ENCODE results near the gene MBD3L4. TPM values are rescaled to one million over a fixed set of nuclear protein-coding genes. Genes with fewer than 3 reads are reported as not detected.

Gene MBD3L4
- total RNA-seq, 1 donor from 2014 or later = not detected

GRCh38 chr19:7013678-7014077 lies 26.3 kb downstream of the MBD3L4 start:
- Mint-ChIP-seq H3K27ac (no peak overlapping the region), H3K9me3 (no peaks in the 10 kb centered on the region), H3K27me3 (peaks cover 4% of the 10 kb centered on the region), H3K4me3 (no peak overlapping the region), H3K4me1 (peaks cover 2% of the 10 kb centered on the region), H3K36me3 (ENCODE audit: low read depth) (no peaks in the 10 kb centered on the region)
- intact Hi-C loops (cut with micrococcal nuclease) = no loop called here
- no peak for TF ChIP-seq CTCF (IDR thresholded peaks at IDR 0.05)
- DNase-seq (no peak), ATAC-seq (ENCODE audit: low read depth) (no peak)
- POLR2A ChIA-PET = no interaction called here
- CTCF ChIA-PET = interaction anchor here (0.7 kb wide), 1 partner anchor 607 kb away, joined by 3 read pairs; no protein-coding TSS in a partner anchor

DNA sequence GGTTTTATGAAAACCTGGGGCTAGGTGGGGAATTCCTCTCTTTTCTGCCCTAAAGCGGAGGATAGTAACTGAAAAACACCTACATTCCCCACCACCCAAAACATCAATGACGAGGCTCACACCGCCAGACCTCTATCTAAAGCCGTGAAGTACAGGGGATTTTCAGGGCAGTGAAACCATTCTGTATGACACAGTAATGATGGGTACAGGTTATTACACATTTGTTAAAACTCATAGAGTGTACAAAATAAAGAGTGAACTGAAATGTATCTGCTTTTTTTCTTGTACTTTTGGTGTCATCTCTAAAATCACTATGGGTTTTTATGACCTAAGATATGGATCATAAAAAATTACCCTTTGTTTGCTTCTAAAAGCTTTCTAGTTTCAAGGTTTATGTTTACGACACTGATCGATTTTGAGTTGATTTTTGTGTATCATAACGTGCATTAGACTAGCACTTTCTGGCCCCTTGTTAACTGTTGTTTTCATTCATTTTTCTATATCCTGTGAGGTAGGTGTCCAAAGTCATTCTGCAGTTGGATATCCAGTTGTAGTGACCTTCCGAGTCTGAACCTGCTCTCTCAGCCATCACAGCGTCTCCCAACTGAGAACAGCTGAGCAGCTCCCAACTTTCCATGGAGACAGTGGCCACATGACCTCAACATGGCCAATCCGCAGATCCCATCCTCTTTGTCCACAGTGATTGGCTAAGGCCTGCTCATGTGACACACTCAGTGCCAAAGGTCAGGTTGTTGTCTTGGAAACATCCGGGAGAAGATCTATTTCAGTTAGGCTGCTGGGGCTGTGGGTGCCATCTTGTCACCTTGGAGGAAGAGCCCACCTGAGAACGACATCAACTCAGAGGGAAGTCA lies 29.0 kb downstream of the MBD3L4 start:
- DNase-seq = no peak
- CTCF ChIA-PET = no interaction called here

GRCh38 chr19:7007859-7008258 lies 32.1 kb downstream of the MBD3L4 start:
- peaks cover 2% of the 10 kb centered on the region for H3K4me1 Mint-ChIP-seq
- DNase-seq (no peak), ATAC-seq (ENCODE audit: low read depth) (no peak)
- no peak for TF ChIP-seq CTCF (IDR thresholded peaks at IDR 0.05)
- peaks cover 3% of the 10 kb centered on the region for H3K27me3 Mint-ChIP-seq
- no peaks in the 10 kb centered on the region for H3K36me3 Mint-ChIP-seq (ENCODE audit: low read depth)
- CTCF ChIA-PET = no interaction called here
- POLR2A ChIA-PET = no interaction called here
- no peak overlapping the region for H3K4me3 Mint-ChIP-seq
- intact Hi-C loops (cut with micrococcal nuclease) = no loop called here
- no peaks in the 10 kb centered on the region for H3K9me3 Mint-ChIP-seq
- no peak overlapping the region for H3K27ac Mint-ChIP-seq

More for the DNA sequence above, 29.0 kb downstream of the MBD3L4 start:
- peaks cover 2% of the 10 kb centered on the region for H3K4me1 Mint-ChIP-seq
- POLR2A ChIA-PET = no interaction called here
- H3K36me3 Mint-ChIP-seq (ENCODE audit: low read depth) = no peaks in the 10 kb centered on the region
- no peak overlapping the region for H3K4me3 Mint-ChIP-seq
- no peak for TF ChIP-seq CTCF (IDR thresholded peaks at IDR 0.05)
- ATAC-seq (ENCODE audit: low read depth) = no peak
- intact Hi-C loops (cut with micrococcal nuclease) = no loop called here
- no peak overlapping the region for H3K27ac Mint-ChIP-seq
- no peaks in the 10 kb centered on the region for H3K9me3 Mint-ChIP-seq
- peaks cover 3% of the 10 kb centered on the region for H3K27me3 Mint-ChIP-seq

DNA sequence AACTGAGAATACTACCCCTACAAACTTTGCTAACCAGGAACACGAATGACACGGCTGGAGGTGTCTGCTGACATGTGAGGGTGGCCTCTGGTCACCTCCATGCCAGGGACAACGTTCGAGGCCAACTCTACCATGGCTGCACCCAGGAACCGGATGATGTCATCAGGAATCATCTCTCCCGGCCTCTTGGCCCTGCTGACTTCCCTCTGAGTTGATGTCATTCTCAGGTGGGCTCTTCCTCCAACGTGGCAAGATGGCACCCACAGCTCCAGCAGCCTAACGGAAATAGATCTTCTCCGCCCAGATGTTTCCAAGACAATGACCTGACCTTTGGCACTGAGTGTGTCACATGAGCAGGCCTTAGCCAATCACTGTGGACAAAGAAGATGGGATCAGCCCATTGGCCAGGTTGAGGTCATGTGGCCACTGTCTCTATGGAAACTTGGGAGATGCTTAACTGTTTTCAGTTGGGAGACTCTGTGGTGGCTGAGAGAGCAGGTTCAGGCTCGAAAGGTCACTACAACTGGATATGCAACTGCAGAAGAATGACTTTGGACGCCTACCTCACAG lies 33.8 kb downstream of the MBD3L4 start:
- Mint-ChIP-seq H3K36me3 (ENCODE audit: low read depth) (no peaks in the 10 kb centered on the region), H3K4me3 (no peak overlapping the region), H3K9me3 (no peaks in the 10 kb centered on the region), H3K27me3 (peaks cover 7% of the 10 kb centered on the region), H3K27ac (no peak overlapping the region), H3K4me1 (peaks cover 2% of the 10 kb centered on the region)
- CTCF ChIA-PET = no interaction called here
- TF ChIP-seq CTCF (IDR thresholded peaks at IDR 0.05) = no peak
- ATAC-seq (ENCODE audit: low read depth) = no peak
- POLR2A ChIA-PET = no interaction called here
- no peak for DNase-seq
- intact Hi-C loops (cut with micrococcal nuclease) = no loop called here

DNA sequence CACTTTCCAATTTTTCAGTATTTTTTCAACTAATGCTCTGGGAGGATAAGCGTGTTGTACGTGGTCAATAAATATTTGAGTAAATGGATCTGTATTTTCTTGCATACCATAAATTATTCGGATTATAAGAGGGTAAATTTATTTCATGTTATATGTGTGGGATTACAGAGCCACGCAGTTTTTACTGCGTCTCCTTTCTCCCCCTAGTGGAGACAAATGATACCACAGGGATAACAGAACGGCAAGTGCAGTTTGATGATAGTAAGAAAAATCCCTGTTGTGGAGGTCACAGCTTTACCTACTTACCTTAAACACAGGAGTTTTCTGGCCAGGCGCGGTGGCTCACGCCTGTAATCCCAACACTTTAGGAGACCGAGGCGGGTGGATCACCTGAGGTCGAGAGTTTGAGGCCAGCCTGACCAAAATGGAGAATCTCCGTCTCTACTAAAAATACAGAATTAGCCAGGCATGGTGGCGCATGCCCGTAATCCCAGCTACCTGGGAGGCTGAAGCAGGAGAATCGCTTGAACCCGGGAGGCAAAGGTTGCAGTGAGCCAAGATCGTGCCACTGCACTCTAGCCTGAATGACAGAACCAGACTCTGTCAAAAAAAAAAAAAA lies 35.6 kb downstream of the MBD3L4 start:
- TF ChIP-seq CTCF (IDR thresholded peaks at IDR 0.05) = no peak
- Mint-ChIP-seq H3K27ac (no peak overlapping the region), H3K4me1 (peaks cover 2% of the 10 kb centered on the region), H3K36me3 (ENCODE audit: low read depth) (no peaks in the 10 kb centered on the region), H3K4me3 (no peak overlapping the region), H3K27me3 (peaks cover 18% of the 10 kb centered on the region), H3K9me3 (no peaks in the 10 kb centered on the region)
- intact Hi-C loops (cut with micrococcal nuclease) = no loop called here
- no peak for ATAC-seq (ENCODE audit: low read depth)
- no peak for DNase-seq
- ChIA-PET CTCF (no interaction called here), POLR2A (no interaction called here)

All from activated B cell treated with CpG ODN at 0.5 μM for 24 hours (primary cell).